GM18520 (cell line): Measurements from ENCODE around the gene DHRS1.
"Not testable (repeated sequence)": the region's sequence is repeated elsewhere in the genome, so short reads cannot be mapped to it uniquely, and the experiment has no call there.

Source experiments
- ATAC-seq: cut with Tn5 transposase; IDR thresholded peaks from one replicate; pipeline ENCODE4 v1.9.1; 2021; ENCODE audit not compliant: unreplicated experiment

The DHRS1 gene

GRCh38 chr14:24252289-24253124 lies 47.1 kb downstream of the DHRS1 start:
- no peak for ATAC-seq

- ATAC-seq = no peak
Measured at GRCh38 chr14:24251880-24252288, 47.7 kb downstream of the DHRS1 start.

- no peak for ATAC-seq
Measured at GRCh38 chr14:24250354-24250753, 49.2 kb downstream of the DHRS1 start.

- ATAC-seq = no peak
Measured at GRCh38 chr14:24249230-24250021, 50.2 kb downstream of the DHRS1 start.

GRCh38 chr14:24247422-24247821 lies 52.2 kb downstream of the DHRS1 start:
- no peak for ATAC-seq

GRCh38 chr14:24246765-24247212 lies 52.8 kb downstream of the DHRS1 start:
- ATAC-seq = no peak

- not testable (repeated sequence) for ATAC-seq
Measured at GRCh38 chr14:24245350-24245749, 54.2 kb downstream of the DHRS1 start.

GRCh38 chr14:24243336-24243836 lies 56.2 kb downstream of the DHRS1 start:
- ATAC-seq = no peak

- ATAC-seq = peak; percentile 57
Measured at GRCh38 chr14:24241829-24242443, 57.6 kb downstream of the DHRS1 start.
